VCaP (cell line): ENCODE results near the gene MB.
A peak's percentile ranks its signal among the peaks of the same experiment; 100 is the strongest.

Experiments
- H3K27ac ChIP-seq: fragments of 450-650 bp; 2 replicates; pipeline ENCODE4 v1.5.1; 2017
- CTCF ChIP-seq: fragments of 450-650 bp; conservative IDR thresholded peaks from 2 replicates; pipeline ENCODE4 v1.5.1; 2017; ENCODE audit warnings: mild to moderate bottlenecking, moderate library complexity

The MB gene

GRCh38 chr22:35622191-35622913 is 5.2 kb upstream of the MB start:
- peak overlapping the region; percentile 96 for H3K27ac ChIP-seq
- TF ChIP-seq CTCF = no peak

DNA sequence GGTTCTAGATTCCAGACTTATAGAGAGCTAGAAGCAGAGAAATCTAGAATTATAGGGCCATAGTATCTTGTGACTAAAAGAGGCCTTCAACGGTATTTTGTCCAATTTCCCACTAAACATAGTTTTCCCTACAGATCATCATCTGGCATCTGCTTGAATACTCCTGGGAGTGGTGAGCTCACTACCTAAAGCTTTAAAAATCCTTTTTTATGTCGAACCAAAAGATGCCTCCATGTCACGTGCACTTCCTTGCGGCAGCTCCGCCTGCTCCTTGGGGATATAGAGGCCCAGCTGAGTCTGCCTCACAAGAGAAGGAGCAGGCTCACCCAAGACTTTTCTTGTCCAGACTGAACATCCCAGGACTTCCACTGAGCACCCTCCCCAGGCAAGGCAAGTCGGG is 4.3 kb upstream of the MB start:
- TF ChIP-seq CTCF = no peak
- peak overlapping the region; percentile 96 for H3K27ac ChIP-seq

DNA sequence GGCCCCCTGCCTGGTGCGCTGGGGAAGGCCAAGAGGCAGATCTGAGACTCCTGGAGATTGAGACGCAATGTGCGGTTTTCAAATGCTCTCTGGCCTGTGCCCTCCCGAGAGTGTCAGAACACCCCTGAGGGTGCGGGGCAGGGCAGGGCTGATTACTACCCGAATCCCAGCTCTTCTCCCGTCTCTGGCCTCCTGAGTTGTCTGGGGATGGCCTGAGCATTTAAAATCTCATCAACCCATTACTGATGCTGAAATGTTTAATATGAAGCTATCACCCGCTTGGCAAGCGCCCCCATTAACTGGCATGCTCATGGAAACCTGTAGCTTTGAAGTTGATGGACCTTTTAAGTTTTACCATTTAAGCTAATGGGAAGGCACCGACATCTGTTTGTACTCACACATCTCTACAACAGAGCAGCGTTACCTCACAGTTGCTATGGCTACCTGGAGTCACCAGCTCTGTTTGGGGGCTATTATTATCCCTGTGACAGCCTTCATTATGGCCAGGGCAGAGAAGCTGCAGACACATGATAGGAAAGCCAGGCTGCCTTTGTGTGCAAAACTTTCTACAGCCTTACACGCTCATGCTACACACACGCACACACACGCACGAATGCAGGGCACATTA is 3.6 kb upstream of the MB start:
- TF ChIP-seq CTCF = no peak

DNA sequence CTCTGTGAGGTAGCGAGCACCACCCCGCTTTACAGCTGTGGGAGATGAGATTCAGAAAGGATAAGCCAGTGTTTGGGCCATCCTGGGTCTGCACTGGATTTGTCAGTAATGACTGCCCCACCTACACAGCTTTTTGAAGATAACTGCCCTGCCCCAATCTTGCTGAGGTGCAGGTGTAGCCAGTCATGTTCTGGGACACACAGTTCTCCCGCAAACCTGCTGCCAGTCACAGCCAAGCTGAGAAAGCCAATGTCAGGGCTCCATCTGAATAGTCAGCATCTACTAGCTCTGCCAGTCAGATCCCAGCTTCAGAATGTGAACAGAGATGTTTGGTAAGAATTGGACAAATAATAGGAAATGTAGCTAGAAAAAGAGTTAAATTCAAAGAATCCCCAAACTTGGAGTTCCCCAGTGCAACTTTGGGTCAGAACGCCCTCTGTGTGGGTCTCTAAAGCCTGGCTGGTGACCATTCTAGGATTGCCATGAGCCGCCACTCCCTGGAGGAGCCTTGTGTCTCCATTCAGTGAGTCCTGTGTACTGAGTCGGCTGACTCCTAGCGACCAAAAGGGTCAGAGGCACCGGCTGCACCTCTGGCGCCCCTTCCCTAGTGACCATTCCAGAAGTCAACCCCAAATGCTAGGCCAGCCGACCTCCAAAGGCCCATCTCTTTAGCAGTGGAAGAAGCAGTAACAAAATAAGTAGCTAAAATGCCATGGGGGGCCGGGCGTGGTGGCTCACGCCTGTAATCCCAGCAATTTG is 2.4 kb upstream of the MB start:
- TF ChIP-seq CTCF = no peak
- H3K27ac ChIP-seq = peak overlapping the region; percentile 96

More for the DNA sequence above, 3.6 kb upstream of the MB start:
- H3K27ac ChIP-seq = peak overlapping the region; percentile 96

GRCh38 chr22:35618427-35619223 is 1.5 kb upstream of the MB start:
- peak overlapping the region; percentile 96; the same call in 1 of the 2 replicates for H3K27ac ChIP-seq
- no peak for TF ChIP-seq CTCF

DNA sequence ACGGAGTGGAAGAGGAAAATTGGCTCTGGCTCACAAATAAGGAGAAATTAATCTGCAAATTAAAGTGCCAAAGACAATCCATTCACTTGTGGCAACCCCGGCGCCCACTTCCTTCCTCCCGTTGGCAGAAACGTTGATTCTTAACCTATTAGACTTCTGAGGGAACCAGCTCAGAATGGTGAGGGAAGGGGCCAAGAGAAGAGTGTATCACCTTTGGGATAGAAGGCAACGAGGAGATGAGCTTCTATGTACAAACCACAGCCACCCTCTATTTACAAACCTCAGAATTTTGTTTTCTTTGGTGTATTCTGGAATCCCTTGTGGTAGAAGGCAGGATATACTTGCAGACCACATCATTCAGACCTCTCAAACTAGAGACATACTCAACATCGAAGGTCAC is 1.1 kb downstream of the MB start:
- no peak for TF ChIP-seq CTCF
- no peak overlapping the region for H3K27ac ChIP-seq

GRCh38 chr22:35615156-35615555 is 2.0 kb downstream of the MB start:
- TF ChIP-seq CTCF = no peak
- no peak overlapping the region for H3K27ac ChIP-seq
